ENCODE results near the gene KCNC4.

Gene KCNC4

DNA sequence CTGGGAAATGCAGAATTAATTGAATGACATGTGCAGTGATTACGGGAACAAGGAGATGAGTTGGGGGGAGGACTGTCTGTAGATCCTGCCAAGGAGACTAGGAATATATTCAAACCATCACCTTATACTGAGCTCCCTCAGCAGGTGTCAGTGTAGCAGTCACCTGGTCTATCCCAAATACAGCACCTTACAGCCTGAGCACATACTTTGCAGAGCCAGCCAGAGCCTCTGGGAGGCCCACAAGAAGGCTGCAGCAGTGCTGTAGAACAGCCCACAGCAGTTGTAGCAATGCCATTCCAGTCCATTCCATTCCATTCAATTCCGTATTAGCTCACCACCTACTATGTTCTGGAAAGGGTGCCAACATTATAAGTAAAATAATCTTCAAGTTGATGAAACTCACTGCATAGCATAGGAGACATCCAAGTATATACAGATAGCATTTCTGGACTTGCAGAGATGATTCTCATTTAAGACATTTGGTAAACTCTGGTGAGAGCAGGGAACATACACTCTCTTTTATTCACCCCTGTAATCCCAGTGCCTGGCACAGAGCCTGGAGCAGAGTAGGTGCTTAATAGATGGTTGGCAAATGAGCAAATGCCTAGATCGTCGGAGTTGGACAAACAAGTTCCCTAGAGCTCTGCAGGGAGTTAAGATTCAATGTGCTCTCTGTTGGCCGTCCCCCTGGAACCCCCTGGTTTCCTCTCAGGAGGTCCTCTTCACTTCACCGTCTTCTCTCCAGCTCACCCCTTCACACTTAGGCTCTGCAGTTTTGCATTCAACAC, 44.7 kb downstream of the KCNC4 start:
- no peak for DNase-seq (ENCODE audit: low read depth in 2 of 2)

DNA sequence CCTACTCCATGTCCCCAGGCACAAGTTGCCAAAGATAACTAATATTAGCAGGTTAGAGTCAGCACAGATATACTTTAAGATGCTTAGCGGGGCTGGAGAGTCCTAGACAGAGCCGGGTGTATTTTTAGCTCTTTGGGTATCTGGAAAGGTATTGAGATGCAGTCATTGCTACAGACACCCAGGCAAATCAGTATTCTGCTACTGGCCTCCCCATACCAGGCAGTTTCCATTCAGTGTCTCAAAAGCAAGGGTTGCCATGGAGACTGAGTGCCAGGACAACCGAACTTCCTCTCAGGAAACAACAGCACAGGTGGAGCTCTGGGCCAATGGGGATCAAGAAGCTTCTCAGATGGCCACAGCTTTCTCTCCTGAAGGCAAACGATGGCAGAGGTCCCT, 45.3 kb downstream of the KCNC4 start:
- DNase-seq (ENCODE audit: low read depth in 2 of 2): no peak

DNA sequence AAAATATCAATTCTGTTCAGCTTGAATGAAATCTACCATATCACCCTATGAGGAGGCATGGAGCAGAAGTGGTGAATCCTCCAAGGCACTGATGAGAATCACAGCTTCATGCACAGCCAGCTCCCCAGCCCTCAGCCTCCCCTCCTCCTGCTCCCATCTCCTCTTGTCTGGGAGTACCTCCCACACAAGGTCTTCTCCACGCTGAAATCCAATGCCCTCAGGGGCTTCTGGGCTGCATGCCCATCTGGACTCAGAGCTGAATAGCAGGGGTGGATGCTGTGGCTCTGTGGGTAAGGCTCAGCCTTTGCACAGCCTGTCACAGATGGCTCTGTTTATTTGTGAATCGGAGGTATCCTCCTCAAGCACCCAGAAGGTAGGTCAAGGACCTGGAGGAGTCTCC, 48.6 kb downstream of the KCNC4 start:
- DNase-seq (ENCODE audit: low read depth in 2 of 2): no peak

DNA sequence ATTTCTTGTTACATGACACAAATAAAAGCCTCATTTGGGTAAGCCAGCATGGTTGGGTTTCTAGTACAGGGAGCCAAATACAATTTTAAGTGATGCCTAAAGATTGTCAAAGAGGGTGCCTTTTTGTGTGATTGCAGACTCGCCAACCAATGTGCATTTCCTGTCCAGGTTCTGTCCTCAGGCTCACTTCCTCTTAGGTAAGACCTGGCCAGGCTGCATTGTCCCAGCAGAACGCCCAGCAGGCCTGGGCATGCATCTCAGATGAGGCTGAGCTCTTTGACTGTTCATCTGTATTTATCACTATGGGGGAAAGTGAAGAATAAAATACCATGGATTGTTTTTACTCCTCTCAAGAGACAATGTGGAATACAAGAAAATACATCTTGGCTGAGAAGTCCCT, 49.7 kb downstream of the KCNC4 start:
- no peak for DNase-seq (ENCODE audit: low read depth in 2 of 2)

All from stimulated activated CD4-positive, alpha-beta T cell treated with anti-CD3 and anti-CD28 coated beads, Interleukin-1b, Interleukin-23, amount 100 ng/mL, for 1 hour (primary cell).